Cerebellar cortex (tissue), 1 donor: ENCODE measurements around the gene PIGX.

Experiments used
- DNase-seq: peaks from one replicate; pipeline ENCODE4 v3.0.0-alpha.2; 2015; ENCODE audit warnings: low spot score

The PIGX gene

DNA sequence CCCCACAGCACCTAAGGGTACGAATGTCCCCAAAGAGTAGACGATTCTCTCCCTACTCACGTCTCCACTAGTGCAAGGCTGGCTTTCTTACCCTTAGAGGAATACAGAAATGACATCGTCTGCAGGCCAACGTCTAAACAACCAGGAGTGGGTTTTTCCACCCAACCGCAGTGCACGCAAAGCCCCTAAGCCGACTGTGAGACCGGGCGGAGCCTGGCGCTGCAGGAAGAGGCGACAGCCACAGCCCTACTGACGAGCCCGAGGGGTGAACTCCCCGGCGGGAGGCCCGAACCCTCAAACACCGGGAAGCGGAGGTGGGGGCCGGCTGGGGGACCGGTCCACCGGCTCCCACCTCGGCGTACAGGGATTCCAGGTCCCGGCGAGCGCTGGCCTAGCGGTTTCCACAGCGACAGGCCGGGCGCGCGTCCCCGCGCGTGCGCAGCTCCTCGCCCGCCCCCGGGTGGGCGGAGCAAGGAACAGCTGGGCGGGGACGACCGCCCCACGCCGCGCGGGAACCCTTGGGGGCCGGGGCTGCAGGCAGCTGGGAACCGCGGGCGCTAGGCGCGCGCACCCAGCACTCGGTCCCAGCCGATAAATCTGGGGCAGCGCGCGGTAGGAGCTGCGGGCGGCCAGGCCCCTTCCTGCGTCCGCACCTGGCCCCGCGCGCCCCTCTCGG is at the start of gene PIGX, which contains the start of gene CEP19:
TSS of gene PIGX (plus strand) at position 540 of the 676 bp plus-strand sequence.
TSS of gene CEP19 (minus strand) at position 413 of the 676 bp plus-strand sequence. CDS start 3,593 bp downstream, outside the sequence.
- DNase-seq = peak; percentile 82

DNA sequence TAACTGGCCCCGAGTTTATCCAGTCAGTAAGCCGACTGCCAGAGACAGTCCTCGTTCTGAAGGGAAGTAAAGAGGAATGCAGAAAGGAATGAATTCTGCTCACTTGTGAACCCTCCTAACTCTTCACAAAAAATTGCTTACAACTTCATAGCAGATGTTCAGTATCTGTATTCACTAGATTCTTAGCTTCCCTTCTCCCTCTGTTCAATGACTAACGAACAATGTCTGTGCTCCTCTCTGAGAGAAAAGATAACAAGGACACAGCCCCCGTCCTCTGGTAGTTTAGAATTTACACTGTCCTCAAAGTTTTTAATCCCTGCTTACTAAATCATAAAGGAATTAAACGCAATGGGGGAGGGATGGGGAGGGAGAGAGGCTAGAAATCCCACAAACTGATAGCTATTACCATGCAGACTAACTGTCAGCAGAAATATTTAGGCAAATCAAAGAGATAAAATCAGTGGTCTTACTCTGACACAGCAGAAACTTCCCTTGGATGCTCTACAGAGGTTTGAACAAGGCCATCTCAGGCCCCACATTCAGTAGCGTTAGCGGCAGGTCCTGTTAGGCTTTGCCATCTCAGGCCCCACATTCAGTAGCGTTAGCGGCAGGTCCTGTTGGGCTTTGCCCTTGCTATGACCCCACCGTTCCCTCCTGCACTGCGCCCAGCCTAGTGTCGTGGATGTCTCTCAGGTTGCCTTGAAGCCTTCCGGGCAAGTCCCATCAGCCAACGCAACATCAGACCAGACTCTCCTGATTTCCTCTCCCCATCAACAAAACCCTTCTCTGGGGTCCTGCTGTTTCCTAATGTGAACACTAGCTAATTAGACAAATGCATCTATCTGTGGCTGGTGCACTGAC is 49.2 kb upstream of the PIGX start:
- no peak for DNase-seq

DNA sequence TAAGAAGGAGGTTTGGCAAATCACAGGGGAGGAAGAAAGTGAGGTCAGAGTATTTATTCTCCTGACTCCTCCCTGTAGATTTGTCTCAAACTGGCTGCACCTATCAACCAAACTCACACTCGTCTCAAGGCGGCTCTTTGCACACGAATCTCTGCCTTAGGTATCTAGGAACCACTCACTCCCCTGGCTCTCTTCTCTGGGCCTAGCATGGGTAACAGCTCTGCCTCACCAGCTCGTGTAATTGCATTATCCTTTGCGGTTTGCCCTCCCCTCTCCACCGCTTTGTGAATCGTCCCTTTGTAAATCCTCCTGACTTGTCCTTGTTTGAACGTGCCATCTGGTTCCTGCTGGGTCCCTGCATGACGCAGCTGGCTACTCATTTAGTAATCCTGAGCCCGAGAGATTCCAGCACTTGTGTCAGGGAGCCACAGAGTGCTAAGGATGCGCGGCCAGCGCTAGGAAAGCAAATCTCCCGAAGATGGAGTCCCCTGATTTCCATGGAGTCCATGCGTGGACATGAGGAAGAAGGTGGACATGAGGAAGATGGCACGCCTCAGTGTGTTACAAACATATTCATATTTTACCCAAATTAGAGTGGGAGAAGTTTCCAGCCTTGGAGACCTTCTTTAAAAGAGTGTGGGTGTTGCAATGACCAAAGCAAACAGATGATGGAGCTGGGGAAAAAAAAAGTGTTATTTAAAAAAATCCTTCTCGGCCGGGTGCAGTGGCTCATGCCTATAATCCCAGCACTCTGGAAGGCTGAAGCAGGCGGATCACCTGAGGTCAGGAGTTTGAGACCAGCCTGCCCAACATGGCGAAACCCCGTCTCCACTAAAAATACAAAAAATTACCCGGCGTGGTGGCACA is 45.9 kb upstream of the PIGX start:
- peak; percentile 96 for DNase-seq

DNA sequence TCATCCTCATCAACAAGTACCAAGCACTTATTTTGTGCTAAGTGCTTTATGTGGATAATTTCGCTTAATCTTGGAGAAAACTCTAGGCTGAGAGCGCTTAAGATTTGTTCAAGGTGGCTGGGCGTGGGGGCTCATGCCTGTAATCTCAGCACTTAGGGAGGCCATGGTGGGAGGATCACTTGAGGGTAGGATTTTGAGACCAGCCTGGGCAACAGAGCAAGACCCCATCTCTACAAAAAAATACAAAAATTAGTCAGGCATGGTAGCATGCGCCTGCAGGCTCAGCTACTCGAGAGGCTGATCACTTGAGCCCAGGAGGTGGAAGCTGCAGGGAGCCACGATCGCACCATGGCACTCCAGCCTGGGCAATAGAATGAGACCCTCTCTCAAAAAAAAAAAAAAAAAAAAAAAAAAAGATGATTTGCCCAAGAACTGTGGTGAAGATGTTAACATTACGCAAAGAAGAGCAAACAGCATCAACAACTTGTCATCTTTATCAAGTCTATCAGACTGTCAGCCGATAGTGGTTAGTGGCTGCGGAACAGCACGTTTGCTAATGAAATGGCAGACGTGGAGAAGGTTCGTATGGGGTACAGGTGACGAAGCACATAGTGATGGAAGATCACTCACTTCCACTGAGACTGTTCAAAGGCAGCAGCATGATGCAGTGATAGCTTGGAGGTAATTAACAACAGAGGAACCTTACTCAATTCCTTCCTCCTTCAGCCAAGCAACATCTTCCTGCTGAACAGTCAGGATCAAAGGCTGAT is 44.9 kb upstream of the PIGX start:
- no peak for DNase-seq

DNA sequence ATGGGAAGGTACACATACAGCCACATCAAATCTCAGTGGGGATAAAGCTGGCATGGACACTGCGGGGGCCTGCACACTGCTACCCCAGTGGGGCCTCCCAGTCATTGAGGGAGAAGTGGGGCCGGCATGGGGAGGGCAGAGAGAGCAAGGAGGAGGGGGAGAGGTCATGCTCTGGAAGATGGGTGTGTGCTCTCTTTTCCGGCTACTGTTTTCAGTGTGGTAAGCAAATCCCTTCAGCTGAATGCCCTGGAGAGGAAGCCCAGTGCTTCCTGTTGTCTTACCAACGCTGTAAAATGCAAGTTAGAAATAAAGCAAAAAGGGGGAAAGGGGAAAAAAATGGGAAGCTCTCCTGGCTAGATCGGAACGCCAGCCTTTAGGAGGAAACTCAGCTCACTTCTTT is 41.8 kb upstream of the PIGX start:
- no peak for DNase-seq

DNA sequence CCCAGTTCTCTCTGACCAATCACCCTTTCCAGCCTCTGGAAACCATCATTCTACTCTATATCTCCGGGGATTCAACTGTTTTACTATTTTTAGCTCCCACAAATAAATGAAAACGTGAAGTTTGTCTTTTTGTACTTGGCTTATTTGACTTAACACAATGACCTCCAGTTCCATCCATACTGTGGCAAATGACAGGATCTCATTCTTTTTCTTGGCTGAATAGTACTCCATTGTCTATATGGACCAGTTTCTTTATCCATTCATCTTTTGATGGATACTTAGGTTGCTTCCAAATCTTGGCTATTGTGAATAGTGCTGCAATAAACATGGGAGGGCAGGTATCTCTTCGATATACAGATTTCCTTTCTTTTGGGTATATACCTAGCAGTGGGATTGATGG is 38.5 kb upstream of the PIGX start:
- no peak for DNase-seq

DNA sequence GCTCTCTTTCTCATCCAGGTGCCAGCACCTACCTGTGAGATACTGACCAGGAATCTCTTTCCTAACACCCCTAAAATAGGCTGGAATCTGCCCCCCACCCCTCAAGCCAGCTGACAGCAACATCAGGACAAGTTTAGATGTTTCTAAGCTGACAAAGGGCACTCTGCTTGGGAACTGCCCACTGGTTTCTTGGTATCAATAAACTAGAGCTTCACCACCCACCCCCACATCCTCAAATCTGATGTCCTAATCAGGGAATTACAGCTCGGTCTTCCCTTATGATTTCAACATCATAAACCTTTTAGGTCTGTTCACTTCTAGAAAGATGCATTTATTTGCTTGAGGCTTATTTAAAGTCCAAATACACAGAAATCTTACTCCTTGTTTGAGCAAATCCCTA is 34.8 kb upstream of the PIGX start:
- no peak for DNase-seq

DNA sequence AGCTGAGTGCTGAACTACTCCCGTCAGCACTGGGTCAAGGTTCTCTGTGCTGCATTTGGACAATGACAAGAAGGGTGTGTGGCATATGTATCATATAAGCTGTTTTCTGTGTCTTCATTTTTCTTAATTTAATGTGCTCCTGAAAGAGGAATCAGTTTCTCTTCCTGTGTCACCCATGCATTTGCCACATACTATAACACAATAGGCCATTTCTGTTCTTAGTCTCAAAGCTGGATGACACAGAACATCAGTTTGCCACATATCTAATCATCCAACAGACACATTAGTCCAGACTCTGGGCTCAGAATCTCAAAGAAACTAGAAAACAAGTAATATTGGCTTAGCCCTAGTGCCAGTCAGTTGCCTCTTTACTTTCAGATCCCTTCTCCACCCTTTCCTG is 34.2 kb upstream of the PIGX start:
- no peak for DNase-seq

DNA sequence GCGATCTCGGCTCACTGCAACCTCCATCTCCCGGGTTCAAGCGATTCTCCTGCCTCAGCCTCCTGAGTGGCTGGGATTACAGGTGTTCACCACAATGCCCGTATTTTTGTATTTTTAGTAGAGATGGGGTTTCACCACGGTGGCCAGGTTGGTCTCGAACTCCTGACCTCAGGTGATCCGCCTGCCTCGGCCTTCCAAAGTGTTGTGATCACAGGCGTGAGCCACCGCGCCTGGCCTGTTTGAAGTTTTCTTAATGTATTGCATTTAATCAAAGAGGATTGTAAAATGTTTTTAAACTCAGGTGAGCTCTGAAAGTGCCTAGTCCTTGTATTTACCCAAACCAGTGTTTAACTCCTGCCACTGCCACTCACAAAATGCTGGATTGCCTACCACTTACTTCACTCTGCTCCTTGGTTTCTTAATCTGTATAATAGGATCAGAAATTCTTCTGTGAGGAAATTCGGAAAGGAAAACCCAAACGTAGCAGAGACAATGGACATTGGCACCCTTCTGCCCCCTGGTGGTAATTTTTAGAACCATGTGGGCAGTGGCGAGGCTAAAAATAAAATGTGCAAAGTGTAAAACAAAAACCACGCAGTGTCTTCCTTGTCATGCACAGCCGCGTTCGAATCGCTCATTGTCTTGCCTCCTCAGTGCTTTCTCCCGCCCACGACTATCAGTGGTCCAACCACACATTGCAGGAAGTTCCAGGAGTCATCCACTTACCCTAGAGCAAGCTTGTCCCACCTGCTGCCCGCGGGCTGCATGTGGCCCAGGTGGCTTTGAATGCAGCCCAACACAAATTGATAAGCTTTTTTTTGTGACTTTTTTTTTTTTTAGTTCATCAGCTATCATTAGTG is 27.4 kb upstream of the PIGX start:
- DNase-seq = peak; percentile 80

DNA sequence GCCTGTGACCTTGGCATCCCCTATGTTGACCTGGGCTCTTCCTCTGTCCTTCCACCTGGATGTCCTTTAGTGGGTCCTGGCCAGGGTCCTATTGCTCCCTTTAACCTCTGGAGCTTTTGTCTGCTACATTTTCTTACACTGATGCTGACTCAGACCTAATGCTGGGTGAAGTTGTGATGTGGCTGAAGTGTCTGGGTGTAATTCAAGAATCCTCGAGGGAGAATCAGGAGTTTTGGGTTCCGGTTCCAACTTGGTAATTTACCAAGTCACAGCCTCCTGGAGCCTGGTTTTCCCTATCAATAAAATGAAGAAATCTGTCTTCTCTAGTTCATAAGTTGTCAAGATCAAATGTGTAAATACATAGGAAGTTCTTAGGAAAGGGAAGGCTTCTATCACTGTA is 25.7 kb upstream of the PIGX start:
- DNase-seq = no peak

DNA sequence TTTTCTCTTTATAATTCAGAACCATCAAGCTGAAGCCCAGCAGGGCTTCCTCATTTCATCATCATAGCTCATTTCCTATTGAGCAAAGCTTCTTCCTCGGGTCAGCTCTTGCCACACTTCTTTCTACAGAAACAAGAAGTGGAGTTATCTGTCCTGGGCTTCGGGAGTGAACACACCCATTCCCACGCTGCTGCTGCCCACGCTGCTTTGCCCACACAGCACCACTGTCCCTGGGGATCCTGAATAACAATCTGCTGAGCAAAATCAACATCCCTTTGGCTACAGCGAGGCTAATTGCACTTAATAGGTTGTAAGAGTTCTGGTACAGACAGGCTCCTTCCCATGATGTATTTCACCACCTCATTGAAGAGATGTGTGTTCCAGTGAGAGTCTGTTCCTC is 23.8 kb upstream of the PIGX start:
- DNase-seq = no peak

DNA sequence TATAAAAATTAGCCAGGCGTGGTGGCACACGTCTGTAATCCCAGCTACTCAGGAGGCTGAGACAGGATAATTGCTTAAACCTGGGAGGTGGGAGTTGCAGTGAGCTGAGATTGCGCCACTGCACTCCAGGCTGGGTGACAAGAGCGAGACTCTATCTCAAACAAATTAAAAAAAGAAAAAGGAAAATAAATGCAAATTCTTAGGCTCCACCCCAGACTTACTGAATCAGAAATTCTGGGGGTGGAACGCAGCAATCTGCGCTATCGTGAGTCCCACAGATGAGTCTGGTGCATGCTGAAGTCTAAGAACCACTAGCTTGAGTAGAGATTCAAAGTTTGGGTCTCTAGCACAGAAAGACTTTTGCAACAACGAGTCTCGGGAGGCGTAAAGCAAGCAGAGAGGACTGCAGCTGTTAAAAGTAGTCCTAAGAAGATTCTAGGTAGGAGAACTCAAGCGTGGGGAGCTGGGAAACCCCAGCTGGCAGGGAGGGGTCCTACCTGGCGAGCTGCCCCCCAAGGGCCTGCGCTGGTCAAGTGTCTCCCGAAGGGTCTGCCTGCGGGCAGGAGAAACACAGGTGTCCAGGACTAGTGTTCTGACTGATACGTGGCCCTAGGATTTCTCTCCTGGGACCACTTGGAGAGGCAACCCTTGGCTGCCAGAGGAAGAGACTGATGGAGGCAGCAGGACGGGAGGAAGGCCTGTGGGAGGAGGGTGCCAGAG is 22.1 kb upstream of the PIGX start:
- DNase-seq = no peak

DNA sequence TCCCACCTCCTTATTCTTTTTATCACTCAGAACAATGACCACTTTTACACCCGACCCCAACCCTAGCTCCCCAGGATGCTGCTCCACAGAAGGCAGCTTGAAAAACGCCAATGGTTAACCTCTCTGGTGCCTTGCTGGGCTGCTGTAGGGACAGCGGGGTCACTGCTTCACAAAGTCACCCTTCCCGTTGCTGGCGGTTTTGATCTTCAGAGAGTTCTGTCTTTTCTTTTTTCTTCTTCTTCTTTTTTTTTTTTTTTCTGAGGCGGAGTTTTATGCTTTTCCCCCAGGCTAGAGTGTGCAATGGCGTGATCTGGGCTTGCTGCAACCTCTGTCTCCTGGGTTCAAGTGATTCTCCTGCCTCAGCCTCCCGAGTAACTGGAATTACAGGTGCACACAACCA is 20.8 kb upstream of the PIGX start:
- DNase-seq = no peak

DNA sequence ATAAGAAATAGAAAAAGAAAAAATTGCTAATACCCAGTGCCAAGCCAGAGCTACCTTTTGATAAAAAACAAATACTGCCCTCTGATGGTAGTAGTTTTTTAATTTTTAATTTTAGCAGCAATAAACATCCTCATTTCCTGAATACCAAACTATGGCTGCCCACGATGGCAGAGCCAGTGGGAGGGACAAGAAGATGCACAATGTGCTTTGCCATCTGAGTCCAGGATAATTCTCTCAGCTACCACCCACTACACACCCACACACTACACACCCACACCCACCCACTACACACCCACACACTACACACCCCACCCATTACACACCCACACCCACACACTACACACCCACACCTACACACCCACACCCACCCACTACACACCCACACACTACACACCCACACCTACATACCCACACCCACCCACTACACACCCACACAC is 18.0 kb upstream of the PIGX start:
- no peak for DNase-seq

DNA sequence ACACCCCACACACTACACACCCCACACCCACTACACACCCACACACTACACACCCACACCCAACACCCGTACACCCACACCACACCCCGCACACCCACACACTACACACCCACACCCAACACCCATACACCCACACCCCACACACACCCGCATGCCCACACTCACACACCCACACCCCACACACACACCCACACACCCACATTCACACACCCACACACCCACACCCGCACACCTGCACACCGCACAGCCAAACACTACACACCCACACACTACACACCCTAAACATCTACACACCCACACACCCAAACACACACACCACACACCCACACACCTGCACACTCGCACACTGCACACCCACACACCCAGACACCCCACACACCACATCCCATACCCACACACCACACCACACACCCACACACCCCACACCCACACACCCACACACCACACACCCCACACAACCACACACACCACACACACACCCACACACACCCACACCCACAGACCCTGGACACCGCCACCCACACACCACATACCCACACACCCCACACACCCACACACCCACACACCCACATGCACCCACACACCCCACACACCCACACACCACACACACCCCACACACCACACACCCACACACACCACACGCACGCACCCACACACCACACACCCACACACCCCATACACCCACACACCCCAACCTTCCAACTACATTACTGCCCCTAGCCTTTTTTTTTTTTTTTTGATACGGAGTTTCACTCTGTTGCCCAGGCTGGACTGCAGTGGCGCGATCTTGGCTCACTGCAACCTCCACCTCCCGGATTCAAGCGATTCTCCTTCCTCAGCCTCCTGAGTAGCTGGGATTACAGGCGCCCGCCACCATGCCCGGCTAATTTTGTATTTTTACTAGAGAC is 17.0 kb upstream of the PIGX start:
- DNase-seq = no peak

DNA sequence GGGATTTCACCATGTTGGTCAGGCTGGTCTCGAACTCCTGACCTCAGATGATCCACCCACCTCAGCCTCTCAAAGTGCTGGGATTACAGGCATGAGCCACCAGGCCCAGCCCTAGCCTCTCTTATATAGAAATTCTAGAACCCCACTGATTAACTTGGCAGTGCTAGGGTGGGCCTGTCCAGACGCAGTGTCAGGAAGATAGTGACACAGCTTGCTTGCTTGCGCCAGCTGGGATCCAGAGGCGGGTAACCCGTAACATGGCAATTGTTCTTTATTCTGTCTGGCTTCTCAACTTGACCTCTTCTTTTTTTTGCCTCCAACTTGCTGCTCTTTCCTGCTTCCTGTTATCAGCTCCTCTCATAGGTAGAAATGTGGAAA is 16.3 kb upstream of the PIGX start:
- DNase-seq = no peak

DNA sequence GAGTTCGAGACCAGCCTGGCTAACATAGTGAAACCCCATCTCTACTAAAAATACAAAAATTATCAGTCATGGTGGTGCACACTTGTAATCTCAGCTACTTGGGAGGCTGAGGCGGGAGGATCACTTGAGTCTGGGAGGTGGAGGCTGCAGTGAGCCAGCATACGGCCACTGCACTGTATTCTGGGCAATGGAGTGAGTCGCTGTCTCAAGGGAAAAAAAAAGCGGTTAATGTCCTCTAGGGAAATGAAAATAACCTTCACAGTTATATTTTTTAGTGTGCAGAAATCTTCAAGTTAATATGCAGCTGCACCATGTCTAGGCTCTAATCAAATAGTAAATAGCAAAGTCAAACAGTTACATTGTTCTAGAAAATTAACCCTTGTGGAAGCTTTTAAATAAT is 14.9 kb upstream of the PIGX start:
- no peak for DNase-seq

DNA sequence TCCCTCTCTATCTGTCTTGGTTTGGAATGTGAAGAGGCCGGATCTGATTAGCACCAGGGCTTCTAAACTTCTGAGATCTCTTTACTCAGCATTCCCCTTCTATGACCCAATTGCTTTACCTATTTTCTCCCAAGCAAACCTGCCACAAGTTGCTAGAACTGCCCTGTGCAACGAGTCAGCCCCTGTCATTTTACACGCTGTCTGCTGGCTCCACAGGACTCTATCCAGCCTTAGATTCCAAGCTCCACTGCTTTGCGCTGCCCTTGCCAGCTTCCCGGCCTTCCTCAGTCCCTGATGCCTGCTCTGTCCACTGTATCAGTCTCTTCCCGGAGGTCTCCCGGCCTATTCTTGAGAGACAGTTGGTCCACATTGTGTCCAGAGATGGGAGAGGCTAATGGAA is 12.4 kb upstream of the PIGX start:
- DNase-seq = no peak

DNA sequence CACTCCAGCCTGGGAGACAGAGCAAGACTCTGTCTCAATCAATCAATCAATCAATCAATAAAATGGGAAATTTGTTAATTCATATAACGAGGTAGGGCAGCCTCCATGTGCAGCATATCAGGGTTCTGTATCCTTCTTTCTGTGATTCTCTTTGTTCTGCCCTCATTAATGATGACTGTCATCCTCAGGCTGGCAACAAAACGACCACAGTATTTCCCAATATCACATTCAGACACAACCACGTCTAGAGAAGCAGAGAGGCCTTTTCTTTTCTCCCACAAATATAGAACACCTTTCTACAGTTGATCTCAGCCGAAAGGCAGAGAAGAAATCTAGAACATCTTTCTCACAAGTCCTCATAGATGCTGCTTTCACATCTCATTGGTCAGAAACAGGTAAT is 11.4 kb upstream of the PIGX start:
- DNase-seq = no peak
